ENCODE measurements around the gene MLLT6. TPM values are rescaled to one million over a fixed set of nuclear protein-coding genes. Genes with fewer than 3 reads are reported as not detected.

Gene MLLT6
- total and polyA plus RNA-seq, 2 of the 13 experiments (the other 11 are each of a cell fraction or from before 2014, with no cell fraction given) = 50.7 to 69.5 TPM

GRCh38 chr17:38752308-38753070 lies 47.4 kb downstream of the MLLT6 start, which contains the start of gene PSMB3 (continued):
- TF ChIP-seq SMYD3 (CRISPR knock-in tag; IDR thresholded peaks at IDR 0.05) = peak; percentile 94
- no peak for TF ChIP-seq ZNF839 (CRISPR knock-in tag; IDR thresholded peaks at IDR 0.05; ENCODE audit: borderline replicate concordance)
- TF ChIP-seq NBN (conservative IDR thresholded peaks at IDR 0.05) = no peak
- TF ChIP-seq FOXJ3 (CRISPR knock-in tag; IDR thresholded peaks at IDR 0.05; ENCODE audit: borderline replicate concordance) = peak; percentile 70; the same call in 1 of the 2 replicates
- peak; percentile 84; the same call in 1 of the 2 replicates for TF ChIP-seq ZNF761 (CRISPR knock-in tag; conservative IDR thresholded peaks at IDR 0.05)
- no peak for TF ChIP-seq TCF7L2 (IDR thresholded peaks at IDR 0.05; ENCODE audit: low read depth, low read length)
- no peak; the same call in 1 of the 2 replicates for TF ChIP-seq EED (CRISPR knock-in tag; IDR thresholded peaks at IDR 0.05)
- TF ChIP-seq ZNF7 (CRISPR knock-in tag; IDR thresholded peaks at IDR 0.05) = no peak
- TF ChIP-seq TBP (CRISPR knock-in tag; IDR thresholded peaks at IDR 0.05) = no peak
- 0 out of 2 replicates have a peak, but pooled peaks have one; percentile 2 for TF ChIP-seq KDM3A (CRISPR knock-in tag; IDR thresholded peaks at IDR 0.05; ENCODE audit: low read depth)
- TF ChIP-seq ZBTB33 (CRISPR knock-in tag; IDR thresholded peaks at IDR 0.05) = peak; percentile 63
- TF ChIP-seq ZNF674 (CRISPR knock-in tag; IDR thresholded peaks at IDR 0.05; ENCODE audit: low read depth) = no peak; the same call in 1 of the 2 replicates
- TF ChIP-seq ZBTB8A (CRISPR knock-in tag; IDR thresholded peaks at IDR 0.05; ENCODE audit: borderline replicate concordance, low read depth) = no peak
- TF ChIP-seq SNAPC4 (CRISPR knock-in tag; IDR thresholded peaks at IDR 0.05) = peak; percentile 87; the same call in 1 of the 2 replicates
- TF ChIP-seq SUZ12 (IDR thresholded peaks at IDR 0.05; ENCODE audit: low read depth, low read length) = no peak
- no peak for TF ChIP-seq TEAD2 (CRISPR knock-in tag; IDR thresholded peaks at IDR 0.05)
- TF ChIP-seq ONECUT2 (CRISPR knock-in tag; IDR thresholded peaks at IDR 0.05) = 0 out of 2 replicates have a peak, but pooled peaks have one; percentile 9
- no peak for TF ChIP-seq TBL1XR1 (IDR thresholded peaks at IDR 0.05; ENCODE audit: borderline replicate concordance, low read length, partially characterized antibody)
- peak; percentile 64; the same call in 1 of the 2 replicates for TF ChIP-seq ZSCAN25 (CRISPR knock-in tag; IDR thresholded peaks at IDR 0.05)
- peak; percentile 23; the same call in 1 of the 2 replicates for TF ChIP-seq HHEX (CRISPR knock-in tag; IDR thresholded peaks at IDR 0.05)
- peak; percentile 83; the same call in 1 of the 2 replicates for TF ChIP-seq BORCS8-MEF2B (CRISPR knock-in tag; IDR thresholded peaks at IDR 0.05)
- TF ChIP-seq SOX13 (IDR thresholded peaks at IDR 0.05) = peak; percentile 99
- peak in 1 of 2 experiments; percentile 47; a peak in 1 of 4 replicates for TF ChIP-seq SOX13 (CRISPR knock-in tag; conservative IDR thresholded peaks at IDR 0.05 in 1 of 2, IDR thresholded peaks at IDR 0.05 in 1 of 2)
- peak; percentile 77 for TF ChIP-seq ZNF331 (CRISPR knock-in tag; IDR thresholded peaks at IDR 0.05)

Data from HepG2 (cell line).